Glutamatergic neuron (in vitro differentiated cells): ENCODE measurements around the gene MPZL2. TPM values are rescaled to one million over a fixed set of nuclear protein-coding genes. Genes with fewer than 3 reads are reported as not detected.

Experiments used
- DNase-seq: peaks from one replicate; pipeline ENCODE4 v3.0.0; 2022
- H3K27ac Mint-ChIP-seq: one replicate; pipeline ENCODE4 v1.8.0; 2020; ENCODE audit warnings: mild to moderate bottlenecking, mixed read lengths, inconsistent platforms; ENCODE audit not compliant: unreplicated experiment
- H3K27me3 Mint-ChIP-seq: one replicate; pipeline ENCODE4 v1.8.0; 2020; ENCODE audit warnings: mild to moderate bottlenecking, moderate library complexity, mixed read lengths, inconsistent platforms; ENCODE audit not compliant: unreplicated experiment
- H3K36me3 Mint-ChIP-seq: one replicate; pipeline ENCODE4 v1.8.0; 2020; ENCODE audit warnings: mild to moderate bottlenecking, mixed read lengths, inconsistent platforms; ENCODE audit not compliant: unreplicated experiment
- H3K4me1 Mint-ChIP-seq: one replicate; pipeline ENCODE4 v1.8.0; 2020; ENCODE audit warnings: mild to moderate bottlenecking, low read depth, mixed read lengths, inconsistent platforms; ENCODE audit not compliant: unreplicated experiment
- H3K4me3 Mint-ChIP-seq: one replicate; pipeline ENCODE4 v1.8.0; 2020; ENCODE audit warnings: mild to moderate bottlenecking, mixed read lengths, inconsistent platforms; ENCODE audit not compliant: unreplicated experiment
- H3K9me3 Mint-ChIP-seq: one replicate; pipeline ENCODE4 v1.8.0; 2020; ENCODE audit warnings: mild to moderate bottlenecking, moderate library complexity, mixed read lengths, inconsistent platforms; ENCODE audit not compliant: unreplicated experiment
- total RNA-seq: library from RNA; stranded (reverse); fragmentation: NEBNext Ultra II Directional; extraction: Animal tissue kit (Norgen Biotek cat#: 25700); gene quantifications from one replicate; pipeline ENCODE4 v1.2.1, GENCODE V29; 2021; ENCODE audit not compliant: unreplicated experiment
- TF ChIP-seq, protein P1 (sequence below): fragments of 200-600 bp; sonication (generic); IDR thresholded peaks from one replicate; pipeline ENCODE4 v1.5.0; 2021; ENCODE audit not compliant: partially characterized antibody, unreplicated experiment

Gene MPZL2
- total RNA-seq, 1 donor from 2014 or later, result not detected

DNA sequence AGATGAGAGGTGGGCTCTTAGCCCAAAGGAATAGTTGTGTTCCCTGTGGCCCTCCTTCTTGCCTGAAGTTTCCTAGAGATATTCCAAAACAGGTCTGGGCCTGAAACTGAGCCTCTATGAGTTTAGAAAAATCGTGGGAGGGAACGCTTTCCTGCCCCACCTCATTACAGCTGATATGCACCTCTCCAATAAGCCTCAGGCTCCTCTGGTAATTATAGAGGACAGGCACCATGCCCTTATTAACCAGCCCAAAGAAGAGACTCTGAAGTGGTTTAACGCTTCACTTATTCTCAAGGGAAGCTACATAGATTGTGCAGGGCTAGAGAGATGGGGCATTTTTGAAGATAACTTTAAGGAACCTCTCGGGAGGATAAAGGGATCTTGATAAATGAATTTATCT lies 3.4 kb upstream of the MPZL2 start:
- H3K27ac Mint-ChIP-seq, result no peak overlapping the region
- no peak overlapping the region for H3K4me3 Mint-ChIP-seq
- peaks cover 2% of the 10 kb centered on the region for H3K4me1 Mint-ChIP-seq

DNA sequence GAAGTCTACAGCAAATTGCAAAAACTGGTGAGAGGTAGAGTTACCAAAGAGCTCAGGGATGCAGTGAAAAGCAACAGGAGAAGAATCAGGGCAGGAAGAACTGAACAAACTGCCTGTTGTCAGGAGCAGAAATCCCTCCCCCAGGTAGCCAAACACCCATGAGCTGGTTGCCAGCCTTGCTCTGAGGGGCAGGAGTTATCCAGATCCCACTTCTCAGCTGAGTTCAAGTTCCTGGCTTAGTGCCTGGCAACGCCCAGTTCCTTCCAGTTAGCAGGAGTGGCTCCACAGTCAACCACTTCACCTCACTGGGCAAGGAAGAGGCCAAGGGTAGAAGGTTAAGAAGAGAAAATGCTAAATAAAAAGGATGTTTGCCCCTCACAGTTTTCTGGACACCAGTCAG lies 1.9 kb upstream of the MPZL2 start:
- DNase-seq, result no peak
- TF ChIP-seq, protein P1, sequence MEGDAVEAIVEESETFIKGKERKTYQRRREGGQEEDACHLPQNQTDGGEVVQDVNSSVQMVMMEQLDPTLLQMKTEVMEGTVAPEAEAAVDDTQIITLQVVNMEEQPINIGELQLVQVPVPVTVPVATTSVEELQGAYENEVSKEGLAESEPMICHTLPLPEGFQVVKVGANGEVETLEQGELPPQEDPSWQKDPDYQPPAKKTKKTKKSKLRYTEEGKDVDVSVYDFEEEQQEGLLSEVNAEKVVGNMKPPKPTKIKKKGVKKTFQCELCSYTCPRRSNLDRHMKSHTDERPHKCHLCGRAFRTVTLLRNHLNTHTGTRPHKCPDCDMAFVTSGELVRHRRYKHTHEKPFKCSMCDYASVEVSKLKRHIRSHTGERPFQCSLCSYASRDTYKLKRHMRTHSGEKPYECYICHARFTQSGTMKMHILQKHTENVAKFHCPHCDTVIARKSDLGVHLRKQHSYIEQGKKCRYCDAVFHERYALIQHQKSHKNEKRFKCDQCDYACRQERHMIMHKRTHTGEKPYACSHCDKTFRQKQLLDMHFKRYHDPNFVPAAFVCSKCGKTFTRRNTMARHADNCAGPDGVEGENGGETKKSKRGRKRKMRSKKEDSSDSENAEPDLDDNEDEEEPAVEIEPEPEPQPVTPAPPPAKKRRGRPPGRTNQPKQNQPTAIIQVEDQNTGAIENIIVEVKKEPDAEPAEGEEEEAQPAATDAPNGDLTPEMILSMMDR, result no peak
- Mint-ChIP-seq H3K4me3 (no peak overlapping the region), H3K27me3 (peaks cover 4% of the 10 kb centered on the region), H3K36me3 (no peaks in the 10 kb centered on the region), H3K27ac (no peak overlapping the region), H3K4me1 (peaks cover 2% of the 10 kb centered on the region), H3K9me3 (no peaks in the 10 kb centered on the region)

More for the DNA sequence above, 3.4 kb upstream of the MPZL2 start:
- H3K27me3 Mint-ChIP-seq, result peaks cover 4% of the 10 kb centered on the region
- DNase-seq, result no peak
- H3K9me3 Mint-ChIP-seq, result no peaks in the 10 kb centered on the region
- TF ChIP-seq, protein P1, result no peak
- H3K36me3 Mint-ChIP-seq, result no peaks in the 10 kb centered on the region

DNA sequence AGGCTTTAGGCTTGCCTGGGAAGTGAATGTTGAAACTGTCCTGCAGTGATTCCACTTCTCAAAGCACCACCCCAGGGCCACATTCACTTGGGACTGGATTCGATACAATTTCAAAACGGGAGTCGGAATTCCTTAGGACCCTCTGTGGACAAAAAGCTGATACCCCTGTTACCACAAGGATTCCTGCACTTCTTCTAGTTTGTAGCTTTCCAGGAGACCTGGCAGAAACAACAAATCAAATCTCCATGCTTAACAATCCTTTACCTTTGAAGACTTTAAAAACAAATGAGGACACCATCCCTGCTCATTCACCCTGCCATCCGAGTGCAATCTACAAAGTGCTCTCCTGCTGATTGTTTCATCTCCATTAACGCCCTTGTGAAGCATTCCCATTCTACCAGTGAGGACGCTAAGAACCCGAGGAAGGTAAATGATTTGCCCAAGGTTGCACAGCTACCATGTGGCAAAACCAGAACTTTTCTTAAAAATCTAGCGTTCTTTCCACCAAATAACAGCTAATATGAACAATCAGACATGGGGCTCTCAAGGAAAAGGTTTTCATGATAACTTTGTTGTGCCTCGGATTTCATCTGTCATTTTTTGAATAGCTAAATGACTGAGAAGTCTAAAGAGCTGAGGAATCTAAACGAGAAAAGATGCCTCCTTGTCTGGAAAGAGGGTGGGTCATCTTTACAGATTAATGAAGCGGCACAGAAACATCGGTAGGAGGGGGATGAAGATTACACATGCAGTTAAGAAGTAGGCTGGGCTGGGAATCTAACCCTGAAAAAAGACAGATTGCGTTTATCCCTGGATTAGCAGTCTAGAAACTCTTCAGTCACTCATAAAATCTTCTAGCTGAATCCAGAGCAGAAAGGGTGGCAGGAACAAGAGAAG lies 720 bp upstream of the MPZL2 start:
- TF ChIP-seq, protein P1, result no peak
- Mint-ChIP-seq H3K27me3 (peaks cover 2% of the 10 kb centered on the region), H3K36me3 (no peaks in the 10 kb centered on the region), H3K9me3 (no peaks in the 10 kb centered on the region), H3K4me1 (peaks cover 2% of the 10 kb centered on the region), H3K4me3 (no peak overlapping the region), H3K27ac (no peak overlapping the region)
- DNase-seq, result no peak

DNA sequence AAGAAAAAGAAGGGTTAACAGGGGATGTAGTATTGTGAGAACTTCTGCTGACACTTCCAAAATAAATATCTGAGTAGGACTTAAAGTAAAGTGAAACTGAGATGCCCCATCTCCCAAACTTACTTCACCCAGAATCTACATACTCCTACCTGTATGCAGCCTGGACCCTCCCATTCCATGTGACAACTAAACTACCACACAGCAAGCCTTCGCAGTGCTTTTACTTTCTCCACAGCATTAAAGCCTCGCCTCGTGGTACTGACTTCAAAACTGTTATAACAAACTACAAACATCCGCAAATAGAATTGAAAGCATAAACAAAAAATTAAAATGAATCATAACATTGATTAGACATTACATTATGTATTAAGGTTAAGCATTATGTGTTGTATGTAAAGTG lies 985 bp downstream of the MPZL2 start:
- no peak for DNase-seq
- H3K36me3 Mint-ChIP-seq, result no peaks in the 10 kb centered on the region
- H3K27ac Mint-ChIP-seq, result no peak overlapping the region
- peaks cover 2% of the 10 kb centered on the region for H3K4me1 Mint-ChIP-seq
- H3K27me3 Mint-ChIP-seq, result peaks cover 2% of the 10 kb centered on the region
- TF ChIP-seq, protein P1, result no peak
- H3K9me3 Mint-ChIP-seq, result peaks cover 3% of the 10 kb centered on the region
- H3K4me3 Mint-ChIP-seq, result no peak overlapping the region

DNA sequence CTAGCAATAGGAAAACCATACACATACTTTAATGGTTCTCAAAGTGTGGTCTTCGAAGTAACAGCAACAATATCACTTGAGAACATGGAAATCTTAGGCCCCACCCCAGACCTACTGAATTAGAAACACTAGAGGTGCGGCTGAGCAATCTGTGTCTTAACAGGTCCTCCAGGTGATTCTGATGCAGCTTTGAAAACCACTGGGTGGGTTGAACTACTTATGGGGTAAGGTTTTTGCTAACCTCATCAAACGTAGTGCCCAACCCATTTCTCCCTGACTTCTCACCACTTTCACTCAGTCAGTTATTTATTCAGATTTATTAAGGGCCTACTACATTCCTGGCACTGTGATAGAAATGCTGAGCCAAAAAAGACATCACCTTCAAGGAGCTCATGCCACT lies 3.7 kb downstream of the MPZL2 start:
- Mint-ChIP-seq H3K4me3 (no peak overlapping the region), H3K27ac (no peak overlapping the region), H3K27me3 (peaks cover 2% of the 10 kb centered on the region), H3K36me3 (no peaks in the 10 kb centered on the region), H3K9me3 (peaks cover 3% of the 10 kb centered on the region), H3K4me1 (peaks cover 2% of the 10 kb centered on the region)
- DNase-seq, result no peak
- TF ChIP-seq, protein P1, result no peak
